KG1 (cell line): ENCODE data around the gene IPO13.

Experiments used
- DNase-seq: peaks from one replicate; lab custom pipeline; 2025; lab: John Stamatoyannopoulos, UW

The IPO13 gene

DNA sequence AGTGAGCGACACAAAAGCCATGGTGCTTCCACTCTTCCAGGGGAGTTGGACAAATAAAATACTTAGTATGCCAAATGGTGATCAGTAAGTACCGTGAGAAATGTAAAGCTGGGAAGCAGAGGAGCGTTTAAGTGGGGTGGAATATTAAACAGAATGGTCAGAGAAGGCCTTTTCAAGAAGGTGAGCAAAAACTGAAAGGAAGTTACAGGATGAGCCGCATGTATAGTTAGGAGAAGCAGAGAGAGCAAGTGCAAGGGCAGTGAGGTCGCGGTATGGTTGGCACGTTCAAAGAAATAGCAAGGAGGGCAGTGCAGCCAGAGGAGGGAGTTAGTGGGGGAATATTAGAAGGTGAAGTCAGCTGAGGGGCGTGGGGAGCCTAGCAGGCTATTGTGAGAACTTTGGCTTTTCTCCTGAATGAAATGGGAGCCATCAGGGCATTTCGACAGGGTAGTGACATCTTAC, 27.3 kb downstream of the IPO13 start:
- no peak for DNase-seq

- peak; percentile 91 for DNase-seq
Measured at GRCh38 chr1:43974443-43975248, 27.9 kb downstream of the IPO13 start, which contains the start of gene ATP6V0B. TSS of gene ATP6V0B (plus strand) at chr1:43974960. CDS start at chr1:43975041, 81 bp downstream.

GRCh38 chr1:43975249-43975961, 28.7 kb downstream of the IPO13 start:
- DNase-seq: no peak

DNA sequence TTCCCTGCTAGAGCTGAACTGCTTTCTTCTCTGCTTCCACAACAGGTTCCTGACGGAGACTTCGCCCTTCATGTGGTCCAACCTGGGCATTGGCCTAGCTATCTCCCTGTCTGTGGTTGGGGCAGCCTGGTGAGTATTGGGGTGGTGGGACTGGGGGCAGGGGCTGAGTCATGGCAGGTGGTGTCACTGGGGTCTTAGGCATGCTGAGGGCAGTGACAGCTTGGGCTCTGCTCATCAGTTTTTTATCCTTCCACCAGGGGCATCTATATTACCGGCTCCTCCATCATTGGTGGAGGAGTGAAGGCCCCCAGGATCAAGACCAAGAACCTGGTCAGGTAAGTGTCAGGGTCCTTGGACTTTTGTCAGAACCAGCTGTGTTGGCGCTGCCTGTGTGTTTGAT, 29.3 kb downstream of the IPO13 start:
- DNase-seq: no peak

GRCh38 chr1:43976890-43977289, 30.1 kb downstream of the IPO13 start:
- no peak for DNase-seq

DNA sequence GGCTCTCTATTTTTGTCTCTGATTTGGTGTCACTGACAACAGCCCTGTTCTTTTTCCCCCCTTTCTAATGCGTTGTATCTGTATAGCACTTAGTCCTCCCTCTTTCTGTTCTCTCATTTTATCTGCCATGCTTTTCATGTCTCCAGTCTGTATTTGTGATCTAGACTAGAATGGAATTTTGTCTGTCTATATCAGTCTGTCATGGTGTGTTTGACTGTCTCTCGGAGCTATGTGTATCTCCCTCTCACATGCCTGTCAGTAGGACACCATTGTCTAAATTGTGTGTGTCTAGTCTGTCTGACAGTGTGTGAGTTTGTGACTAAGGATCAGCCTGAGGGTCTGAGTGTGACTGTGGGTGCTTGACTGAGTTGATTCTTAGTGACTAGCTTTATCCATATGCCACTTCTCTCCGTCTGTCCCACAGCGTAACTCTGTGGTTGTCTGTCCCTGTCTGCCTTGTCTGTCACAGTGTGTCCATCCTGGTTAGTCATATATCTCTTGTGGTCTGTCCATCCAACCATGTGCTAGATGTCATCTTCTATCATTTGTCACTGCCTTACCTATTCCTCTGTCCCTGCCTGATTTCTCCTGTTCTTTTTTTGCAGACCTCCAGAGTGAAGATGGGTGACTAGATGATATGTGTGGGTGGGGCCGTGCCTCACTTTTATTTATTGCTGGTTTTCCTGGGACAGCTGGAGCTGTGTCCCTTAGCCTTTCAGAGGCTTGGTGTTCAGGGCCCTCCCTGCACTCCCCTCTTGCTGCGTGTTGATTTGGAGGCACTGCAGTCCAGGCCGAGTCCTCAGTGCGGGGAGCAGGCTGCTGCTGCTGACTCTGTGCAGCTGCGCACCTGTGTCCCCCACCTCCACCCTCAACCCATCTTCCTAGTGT, 30.9 kb downstream of the IPO13 start:
- DNase-seq: no peak

DNA sequence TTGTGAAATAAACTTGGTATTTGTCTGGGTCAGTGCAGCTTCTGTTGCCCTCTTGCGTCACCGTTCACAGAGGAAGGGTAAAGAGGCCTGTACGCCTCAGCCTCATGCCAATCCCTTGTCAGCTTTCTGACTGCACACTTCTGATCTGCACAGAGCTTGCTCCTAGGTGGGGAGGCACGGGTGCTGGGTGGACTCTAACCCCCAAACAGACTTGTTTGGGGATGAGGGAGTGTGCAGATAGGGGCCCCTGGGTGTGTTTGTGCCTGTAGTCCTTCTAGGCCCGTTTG, 31.5 kb downstream of the IPO13 start:
- no peak for DNase-seq

GRCh38 chr1:43978551-43979260, 32.0 kb downstream of the IPO13 start, which contains the start of gene B4GALT2:
TSS of gene B4GALT2 (plus strand) at chr1:43979210. CDS start at chr1:43981161, 1,951 bp downstream.
- DNase-seq: no peak

DNA sequence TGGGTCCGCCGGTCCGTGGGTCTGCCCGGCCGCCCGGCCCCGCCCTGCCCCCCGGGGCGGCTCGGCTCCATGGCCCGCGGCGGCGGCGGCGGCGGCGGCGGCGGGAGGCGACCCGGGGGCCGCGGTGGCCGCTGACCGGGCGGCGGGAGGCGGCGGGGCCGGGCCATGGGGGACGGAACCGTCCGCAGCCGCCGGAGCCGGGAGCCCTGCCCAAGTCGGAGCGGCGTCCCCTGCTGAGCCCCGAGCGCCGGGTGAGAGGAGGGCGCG, 32.4 kb downstream of the IPO13 start:
- no peak for DNase-seq

- DNase-seq: no peak
Measured at GRCh38 chr1:43979528-43980254, 32.9 kb downstream of the IPO13 start.

- DNase-seq: no peak
Measured at GRCh38 chr1:43980255-43981134, 33.7 kb downstream of the IPO13 start.

- DNase-seq: no peak
Measured at GRCh38 chr1:43981135-43981491, 34.4 kb downstream of the IPO13 start.

DNA sequence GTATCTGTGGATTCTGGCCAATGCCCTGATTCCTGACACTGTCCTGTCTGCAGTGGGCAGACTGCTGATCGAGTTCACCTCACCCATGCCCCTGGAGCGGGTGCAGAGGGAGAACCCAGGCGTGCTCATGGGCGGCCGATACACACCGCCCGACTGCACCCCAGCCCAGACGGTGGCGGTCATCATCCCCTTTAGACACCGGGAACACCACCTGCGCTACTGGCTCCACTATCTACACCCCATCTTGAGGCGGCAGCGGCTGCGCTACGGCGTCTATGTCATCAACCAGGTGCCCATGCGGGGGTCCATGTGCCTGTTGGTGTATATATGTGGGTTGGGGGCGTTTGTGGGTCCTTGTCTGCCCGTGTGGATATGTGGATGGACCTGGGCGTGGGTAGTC, 34.9 kb downstream of the IPO13 start:
- no peak for DNase-seq

DNA sequence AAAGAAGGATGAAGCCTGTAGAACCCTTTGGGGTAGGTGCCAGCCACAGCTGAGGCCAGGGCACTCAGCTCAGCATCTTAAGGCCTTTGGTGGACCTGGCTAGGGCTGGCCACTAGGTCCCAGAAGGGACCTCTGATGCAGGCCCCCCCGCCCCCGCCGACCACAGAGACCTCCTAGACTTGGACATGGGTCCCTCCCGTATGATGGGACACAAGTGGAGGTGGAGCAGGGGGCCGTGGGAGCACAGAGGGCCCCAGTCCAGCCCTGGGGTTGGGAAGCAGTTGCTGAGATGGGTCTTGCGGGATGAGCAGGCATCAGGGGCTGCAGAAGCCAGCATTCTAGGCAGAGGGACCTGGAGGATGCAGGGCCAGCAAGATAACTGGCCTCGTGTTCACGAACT, 35.5 kb downstream of the IPO13 start:
- no peak for DNase-seq

- DNase-seq: no peak
Measured at GRCh38 chr1:43982808-43983207, 36.1 kb downstream of the IPO13 start.

DNA sequence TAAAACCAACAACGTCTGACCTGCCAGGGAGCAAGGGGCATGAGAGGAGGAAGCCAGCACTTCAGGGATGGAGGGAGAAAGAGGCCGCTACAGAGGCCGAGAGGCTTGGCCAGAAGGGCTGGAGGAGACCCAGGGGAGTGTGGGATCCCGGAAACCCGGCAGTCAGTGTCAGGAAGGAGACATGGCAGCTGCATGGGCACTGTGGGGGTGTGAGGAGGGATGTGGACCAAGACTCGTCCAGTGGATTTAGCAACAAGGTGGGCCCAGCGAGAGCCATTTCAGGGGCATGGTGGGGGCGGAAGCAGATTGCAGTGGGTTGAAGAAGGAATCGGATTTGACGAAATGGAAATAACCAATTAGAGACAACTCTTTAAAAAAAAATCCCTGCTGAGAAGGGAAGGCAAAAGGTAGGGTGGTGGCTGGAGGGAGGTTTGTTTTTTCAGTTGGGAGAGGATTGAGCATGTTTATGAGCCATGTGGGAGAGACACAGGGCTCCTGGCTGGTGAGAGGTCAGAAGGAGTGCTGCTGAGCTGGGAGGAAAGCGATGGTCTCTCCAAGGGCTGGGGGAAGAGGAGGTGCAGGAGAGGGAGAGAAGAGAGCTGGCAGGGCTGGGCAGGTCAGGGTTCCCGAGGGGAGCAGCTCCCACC, 36.6 kb downstream of the IPO13 start:
- no peak for DNase-seq

- DNase-seq: no peak
Measured at GRCh38 chr1:43984855-43985254, 38.1 kb downstream of the IPO13 start.

GRCh38 chr1:43985984-43986595, 39.3 kb downstream of the IPO13 start:
- no peak for DNase-seq

- DNase-seq: no peak
Measured at GRCh38 chr1:43986712-43987111, 40.0 kb downstream of the IPO13 start.
